ENCODE results near the gene HPS1. TPM values are rescaled to one million over a fixed set of nuclear protein-coding genes. Genes with fewer than 3 reads are reported as not detected.
"Not testable (repeated sequence)": the region's sequence is repeated elsewhere in the genome, so short reads cannot be mapped to it uniquely, and the experiment has no call there.

Gene HPS1
- total RNA-seq, 2 donors from 2014 or later = 78.8 to 124 TPM

- no peaks in the 10 kb centered on the region for H3K36me3 Mint-ChIP-seq
- ATAC-seq (peak; percentile 79 to 82), DNase-seq (ENCODE audit: low spot score) (peak; percentile 68)
- H3K27me3 Mint-ChIP-seq = no peaks in the 10 kb centered on the region
- no peaks in the 10 kb centered on the region for H3K9me3 Mint-ChIP-seq
- peaks cover 46 to 53% of the 10 kb centered on the region in 2 donors for H3K4me1 Mint-ChIP-seq (ENCODE audit: low read depth in 2 of 2)
- peak overlapping the region; percentile 77 for H3K4me3 Mint-ChIP-seq
- peak overlapping the region; percentile 79 to 80 for H3K27ac Mint-ChIP-seq
These were observed 55.7 kb downstream of the HPS1 start for GRCh38 chr10:98391065-98391464.

DNA sequence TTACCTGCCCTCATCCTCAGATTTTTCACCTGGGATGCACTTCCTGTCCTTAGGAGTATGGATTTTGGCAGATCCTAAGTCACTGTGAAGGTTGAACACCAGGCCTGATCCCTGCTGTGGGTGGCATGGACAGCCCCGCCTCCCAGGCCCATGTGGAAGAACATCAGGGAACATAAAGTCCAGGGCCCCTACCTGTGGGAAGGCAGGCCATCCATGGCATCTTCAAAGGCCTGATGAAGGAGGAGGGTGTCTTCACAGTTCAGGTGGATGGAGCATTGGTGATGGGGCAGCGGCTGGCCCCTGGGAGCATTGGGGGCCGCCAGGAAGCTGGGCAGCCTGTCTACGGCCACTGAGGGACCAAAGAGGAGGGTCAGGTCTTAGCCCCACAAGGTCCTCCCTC is 56.3 kb downstream of the HPS1 start:
- Mint-ChIP-seq H3K4me1 (ENCODE audit: low read depth in 2 of 2) (peaks cover 46 to 53% of the 10 kb centered on the region in 2 donors), H3K9me3 (no peaks in the 10 kb centered on the region), H3K4me3 (peak overlapping the region; percentile 77), H3K36me3 (no peaks in the 10 kb centered on the region), H3K27ac (peak overlapping the region; percentile 79 to 80), H3K27me3 (no peaks in the 10 kb centered on the region)
- ATAC-seq = no peak
- no peak for DNase-seq (ENCODE audit: low spot score)

DNA sequence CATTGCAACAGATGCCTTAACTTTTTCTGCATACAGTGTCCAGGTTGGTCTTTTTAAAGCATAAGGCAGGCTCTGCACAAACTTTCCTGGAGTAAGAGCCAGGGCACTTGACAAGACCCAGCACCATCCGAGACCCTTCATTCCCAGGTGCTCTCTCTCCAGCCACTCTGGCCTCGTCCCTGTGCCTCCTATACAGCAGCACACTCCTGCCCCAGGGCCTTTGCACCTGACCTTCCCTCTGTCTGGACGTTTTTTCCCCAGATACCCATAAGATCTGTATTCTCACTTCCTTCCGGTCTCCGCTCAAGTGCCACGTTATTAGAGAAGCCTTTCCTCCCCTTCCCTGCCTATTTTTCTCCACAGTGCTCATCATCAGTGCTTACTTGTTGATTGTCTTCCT is 57.3 kb downstream of the HPS1 start:
- DNase-seq (ENCODE audit: low spot score) (no peak), ATAC-seq (no peak)
- Mint-ChIP-seq H3K9me3 (no peaks in the 10 kb centered on the region), H3K4me3 (no peak overlapping the region), H3K27ac (no peak overlapping the region), H3K36me3 (no peaks in the 10 kb centered on the region), H3K27me3 (no peaks in the 10 kb centered on the region), H3K4me1 (ENCODE audit: low read depth in 2 of 2) (peaks cover 46 to 49% of the 10 kb centered on the region in 2 donors)

- DNase-seq (ENCODE audit: low spot score) (no peak), ATAC-seq (no peak)
- Mint-ChIP-seq H3K27ac (no peak overlapping the region), H3K36me3 (no peaks in the 10 kb centered on the region), H3K27me3 (no peaks in the 10 kb centered on the region), H3K9me3 (no peaks in the 10 kb centered on the region), H3K4me3 (no peak overlapping the region), H3K4me1 (ENCODE audit: low read depth in 2 of 2) (peaks cover 37% of the 10 kb centered on the region in 2 donors)
These were observed 58.6 kb downstream of the HPS1 start for GRCh38 chr10:98388101-98388655.

DNA sequence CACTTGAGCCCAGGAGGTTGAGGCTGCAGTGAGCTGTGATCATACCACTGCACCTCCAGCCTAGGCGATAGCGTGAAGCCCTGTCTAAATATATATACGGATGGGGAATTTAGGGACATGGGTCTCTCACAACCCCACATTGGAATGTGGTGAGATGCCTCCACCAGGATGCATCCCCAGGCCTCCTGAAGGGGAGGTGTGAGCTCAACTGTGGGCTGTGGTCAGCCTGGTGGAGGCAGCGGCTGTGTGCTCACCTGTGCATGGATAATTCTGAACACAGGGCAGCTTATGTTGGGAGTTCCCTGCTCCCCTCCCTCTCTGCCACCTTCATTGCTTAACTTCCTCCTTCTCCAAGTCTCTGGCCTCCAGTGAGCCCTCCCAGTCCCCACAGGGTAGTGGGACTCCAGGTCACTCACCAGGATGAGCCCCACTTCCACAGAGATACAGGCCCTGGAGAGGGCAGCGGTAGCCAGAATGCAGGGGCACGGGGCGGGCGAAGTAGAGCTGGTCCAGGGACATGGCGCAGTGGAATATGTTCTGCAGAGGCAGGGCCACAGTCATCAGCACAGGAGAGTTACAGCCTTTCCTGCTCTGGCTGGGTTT is 62.1 kb downstream of the HPS1 start:
- Mint-ChIP-seq H3K4me3 (no peak overlapping the region), H3K36me3 (no peaks in the 10 kb centered on the region), H3K4me1 (ENCODE audit: low read depth in 2 of 2) (peaks cover 6 to 10% of the 10 kb centered on the region in 2 donors), H3K27me3 (no peaks in the 10 kb centered on the region), H3K9me3 (no peaks in the 10 kb centered on the region), H3K27ac (no peak overlapping the region)
- no peak for DNase-seq (ENCODE audit: low spot score)
- ATAC-seq = no peak

- Mint-ChIP-seq H3K27ac (no peak overlapping the region), H3K4me3 (no peak overlapping the region), H3K36me3 (no peaks in the 10 kb centered on the region), H3K4me1 (ENCODE audit: low read depth in 2 of 2) (peaks cover 0 to 4% of the 10 kb centered on the region in 2 donors), H3K27me3 (no peaks in the 10 kb centered on the region), H3K9me3 (no peaks in the 10 kb centered on the region)
- ATAC-seq = no peak
- DNase-seq (ENCODE audit: low spot score) = no peak
These were observed 62.9 kb downstream of the HPS1 start for GRCh38 chr10:98383869-98384268.

GRCh38 chr10:98383134-98383667 is 63.5 kb downstream of the HPS1 start:
- H3K36me3 Mint-ChIP-seq; DNase-seq (ENCODE audit: low spot score); H3K9me3 Mint-ChIP-seq; H3K27ac Mint-ChIP-seq; ATAC-seq; H3K27me3 Mint-ChIP-seq; H3K4me1 Mint-ChIP-seq (ENCODE audit: low read depth in 2 of 2); H3K4me3 Mint-ChIP-seq: not testable (repeated sequence)

DNA sequence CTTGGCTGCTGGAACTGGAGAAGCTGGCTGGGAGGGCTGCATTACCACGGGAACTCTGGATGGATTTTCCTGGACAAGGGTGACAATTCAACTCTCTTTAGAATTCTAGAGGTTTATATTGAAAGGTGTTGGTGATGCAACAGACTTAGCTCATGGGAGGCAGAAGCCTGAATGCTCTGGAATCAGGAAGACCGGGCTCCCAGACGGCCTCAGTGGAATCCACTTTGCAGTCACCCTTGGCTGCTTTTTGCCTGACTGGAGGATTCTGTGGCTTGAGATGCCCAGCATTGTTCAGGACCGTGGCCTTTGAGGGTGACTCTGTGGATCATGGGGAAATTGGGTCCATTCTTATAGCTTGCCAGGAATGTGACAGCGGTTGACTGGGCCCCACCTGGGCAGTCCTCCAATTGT is 64.0 kb downstream of the HPS1 start:
- H3K4me1 Mint-ChIP-seq (ENCODE audit: low read depth in 2 of 2) = no peaks in the 10 kb centered on the region
- no peak overlapping the region for H3K27ac Mint-ChIP-seq
- H3K9me3 Mint-ChIP-seq = no peaks in the 10 kb centered on the region
- no peaks in the 10 kb centered on the region for H3K27me3 Mint-ChIP-seq
- H3K4me3 Mint-ChIP-seq = no peak overlapping the region
- ATAC-seq (no peak), DNase-seq (ENCODE audit: low spot score) (no peak)
- H3K36me3 Mint-ChIP-seq = no peaks in the 10 kb centered on the region

DNA sequence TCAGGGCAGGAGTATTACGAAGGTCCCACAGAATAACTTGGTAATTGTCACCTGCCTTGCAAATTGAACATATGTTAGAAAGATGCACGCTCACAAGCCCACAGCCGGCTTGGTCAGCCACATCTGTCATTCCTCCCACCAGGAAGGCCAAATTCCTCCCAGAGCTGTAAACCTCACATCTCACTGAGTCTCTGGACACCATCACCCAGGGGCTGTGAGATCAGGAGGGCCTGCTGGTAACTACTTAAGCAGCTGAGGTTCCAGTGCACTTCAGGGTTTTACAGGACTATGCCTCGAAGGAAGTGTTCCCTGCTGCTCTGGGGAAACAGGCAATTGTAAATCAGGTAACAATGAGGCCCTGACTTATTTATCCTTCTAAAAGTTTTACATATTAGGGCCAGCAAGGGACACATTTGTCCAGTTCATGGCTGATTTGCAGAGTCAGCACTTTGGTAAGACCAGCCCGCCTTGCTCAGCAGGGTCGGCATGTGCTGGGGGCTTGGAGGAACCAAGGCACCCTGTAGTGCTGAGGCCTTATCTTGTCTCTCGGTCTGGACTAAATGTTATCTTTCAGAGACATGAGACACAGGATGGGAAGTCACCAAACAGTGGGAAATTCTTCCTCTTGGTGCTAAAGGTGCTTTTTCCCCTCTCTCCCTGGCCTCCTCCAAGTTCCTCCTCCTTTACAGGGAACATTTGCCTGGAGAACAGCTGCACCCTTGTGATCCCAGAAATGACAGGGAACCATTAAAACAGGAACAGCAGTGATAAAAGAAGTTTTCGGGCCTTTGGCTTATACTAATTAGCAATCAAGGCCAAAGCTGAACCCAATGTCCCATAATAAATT is 66.0 kb downstream of the HPS1 start:
- H3K4me3 Mint-ChIP-seq = no peak overlapping the region
- peaks cover 0 to 3% of the 10 kb centered on the region in 2 donors for H3K27me3 Mint-ChIP-seq
- no peak for ATAC-seq

DNA sequence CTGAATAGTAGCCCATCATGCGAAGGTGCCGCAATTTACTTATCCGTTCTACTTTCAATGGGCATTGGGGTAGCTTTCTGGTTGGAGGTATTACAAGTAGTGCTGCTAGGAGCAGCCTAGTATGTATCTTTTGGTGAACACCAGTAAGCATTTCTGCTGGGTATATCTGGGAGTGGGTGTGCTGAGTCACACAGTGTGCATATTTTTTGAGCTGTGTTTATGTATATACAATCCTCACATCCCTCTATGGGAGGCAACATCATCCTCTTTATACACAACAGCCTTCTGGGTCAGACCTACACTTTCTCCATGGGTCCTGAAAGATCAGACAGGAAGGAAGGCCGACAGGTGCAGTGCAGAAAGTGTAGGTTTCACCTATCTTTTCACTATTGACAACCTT is 68.0 kb downstream of the HPS1 start:
- DNase-seq (ENCODE audit: low spot score) = no peak
- H3K36me3 Mint-ChIP-seq = no peaks in the 10 kb centered on the region
- no peak for ATAC-seq
- peaks cover 0 to 8% of the 10 kb centered on the region in 2 donors for H3K27me3 Mint-ChIP-seq
- H3K27ac Mint-ChIP-seq = no peak overlapping the region
- no peaks in the 10 kb centered on the region for H3K4me1 Mint-ChIP-seq (ENCODE audit: low read depth in 2 of 2)
- no peak overlapping the region for H3K4me3 Mint-ChIP-seq
- H3K9me3 Mint-ChIP-seq = no peaks in the 10 kb centered on the region

More for the DNA sequence above, 66.0 kb downstream of the HPS1 start:
- no peaks in the 10 kb centered on the region for H3K4me1 Mint-ChIP-seq (ENCODE audit: low read depth in 2 of 2)
- no peaks in the 10 kb centered on the region for H3K36me3 Mint-ChIP-seq
- DNase-seq (ENCODE audit: low spot score) = no peak
- no peaks in the 10 kb centered on the region for H3K9me3 Mint-ChIP-seq
- no peak overlapping the region for H3K27ac Mint-ChIP-seq

DNA sequence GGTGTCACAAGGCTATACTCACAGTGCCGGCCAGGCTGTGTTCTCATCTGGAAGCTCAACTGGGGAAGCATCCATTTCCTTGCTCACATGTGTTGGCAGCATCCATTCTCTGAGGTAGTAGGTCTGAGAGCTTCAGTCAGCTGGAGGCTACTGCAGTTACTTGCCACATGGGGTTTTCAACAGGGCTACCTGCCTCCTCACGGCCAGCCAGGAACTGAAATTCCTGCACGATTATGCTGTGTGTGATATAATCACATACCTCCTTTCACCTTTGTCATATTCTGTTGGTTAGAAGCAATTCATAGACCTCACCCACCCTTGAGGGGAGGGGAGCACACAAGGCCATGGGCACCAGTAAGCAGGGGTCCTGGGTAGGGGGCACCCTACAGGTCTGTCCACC is 69.2 kb downstream of the HPS1 start:
- no peaks in the 10 kb centered on the region for H3K4me1 Mint-ChIP-seq (ENCODE audit: low read depth in 2 of 2)
- H3K36me3 Mint-ChIP-seq = no peaks in the 10 kb centered on the region
- H3K9me3 Mint-ChIP-seq = no peaks in the 10 kb centered on the region
- H3K27me3 Mint-ChIP-seq = peaks cover 0 to 8% of the 10 kb centered on the region in 2 donors
- H3K27ac Mint-ChIP-seq = no peak overlapping the region
- ATAC-seq = no peak
- no peak for DNase-seq (ENCODE audit: low spot score)
- H3K4me3 Mint-ChIP-seq = no peak overlapping the region

- H3K36me3 Mint-ChIP-seq = no peaks in the 10 kb centered on the region
- no peak overlapping the region for H3K4me3 Mint-ChIP-seq
- DNase-seq (ENCODE audit: low spot score) (no peak), ATAC-seq (no peak)
- H3K4me1 Mint-ChIP-seq (ENCODE audit: low read depth in 2 of 2) = no peaks in the 10 kb centered on the region
- peaks cover under 1 to 8% of the 10 kb centered on the region in 2 donors for H3K27me3 Mint-ChIP-seq
- H3K27ac Mint-ChIP-seq = no peak overlapping the region
- H3K9me3 Mint-ChIP-seq = no peaks in the 10 kb centered on the region
These were observed 69.7 kb downstream of the HPS1 start for GRCh38 chr10:98377001-98377400.

- Mint-ChIP-seq H3K27me3 (peaks cover 3 to 8% of the 10 kb centered on the region in 2 donors), H3K4me3 (no peak overlapping the region), H3K9me3 (no peaks in the 10 kb centered on the region), H3K36me3 (no peaks in the 10 kb centered on the region), H3K4me1 (ENCODE audit: low read depth in 2 of 2) (no peaks in the 10 kb centered on the region), H3K27ac (no peak overlapping the region)
- DNase-seq (ENCODE audit: low spot score) (no peak), ATAC-seq (no peak)
These were observed 70.2 kb downstream of the HPS1 start for GRCh38 chr10:98376485-98376884.

Data from natural killer cell treated with Interleukin-12 subunit alpha and Interleukin-12 subunit beta and Interleukin-15 and Interleukin-18, amount 100 ng/mL, for 72 hours (primary cell).